WTC11 (cell line): ENCODE results near the gene MTM1. TPM values are rescaled to one million over a fixed set of nuclear protein-coding genes. Genes with fewer than 3 reads are reported as not detected.

Source experiments
- ATAC-seq: fragments of 200-7000 bp; cut with Tn5 transposase; 2 replicates; pipeline ENCODE4 v1.10.0; 2021; ENCODE audit warnings: mild to moderate bottlenecking, moderate library complexity
- CTCF ChIA-PET: fragments of 300-600 bp; sonication (Branson Sonifier 250); formaldehyde crosslinking; loops from one replicate; lab custom pipeline; 2021; ENCODE audit warnings: antibody characterized with exemption; lab: Charles Lee
- POLR2A ChIA-PET: fragments of 350-600 bp; sonication (Branson Sonifier 250); formaldehyde crosslinking; loops from one replicate; lab custom pipeline; 2021; ENCODE audit warnings: antibody characterized with exemption; lab: Charles Lee
- DNase-seq: peaks from one replicate; pipeline ENCODE4 v3.0.0; 2021; ENCODE audit warnings: low spot score
- H3K27ac Mint-ChIP-seq: 2 replicates; pipeline ENCODE4 v1.8.0; 2021; ENCODE audit warnings: mixed read lengths
- H3K27me3 Mint-ChIP-seq: 2 replicates; pipeline ENCODE4 v1.8.0; 2021; ENCODE audit warnings: low read depth, mild to moderate bottlenecking, moderate library complexity, mixed read lengths
- H3K36me3 Mint-ChIP-seq: 2 replicates; pipeline ENCODE4 v1.8.0; 2021; ENCODE audit warnings: mixed read lengths
- H3K4me1 Mint-ChIP-seq: 2 replicates; pipeline ENCODE4 v1.8.0; 2022; ENCODE audit warnings: mixed read lengths
- H3K4me3 Mint-ChIP-seq: 2 replicates; pipeline ENCODE4 v1.8.0; 2021; ENCODE audit warnings: mild to moderate bottlenecking, moderate library complexity, mixed read lengths
- H3K9me3 Mint-ChIP-seq: 2 replicates; pipeline ENCODE4 v1.8.0; 2021; ENCODE audit warnings: mixed read lengths
- CREM ChIP-seq: sonication (generic); formaldehyde crosslinking; IDR thresholded peaks from 2 replicates; pipeline ENCODE4 v1.8.1; 2022; ENCODE audit warnings: mild to moderate bottlenecking, missing genetic modification reagents, moderate library complexity
- EMX1 ChIP-seq: fragments of 250-450 bp; sonication (Bioruptor Pico); IDR thresholded peaks from 2 replicates; pipeline ENCODE4 v1.8.0; 2021; ENCODE audit warnings: mild to moderate bottlenecking
- ESRRA ChIP-seq: sonication (generic); formaldehyde crosslinking; IDR thresholded peaks from 2 replicates; pipeline ENCODE4 v1.8.1; 2022; ENCODE audit warnings: mild to moderate bottlenecking, missing genetic modification reagents, borderline replicate concordance
- FOXJ3 ChIP-seq: sonication (generic); formaldehyde crosslinking; IDR thresholded peaks from 2 replicates; pipeline ENCODE4 v1.9.0; 2021; ENCODE audit warnings: missing genetic modification reagents, mild to moderate bottlenecking, borderline replicate concordance
- GABPB1 ChIP-seq: sonication (generic); formaldehyde crosslinking; IDR thresholded peaks from 2 replicates; pipeline ENCODE4 v1.8.1; 2023; ENCODE audit warnings: mild to moderate bottlenecking, missing genetic modification reagents
- NFATC4 ChIP-seq: fragments of 250-450 bp; sonication (Bioruptor Pico); IDR thresholded peaks from 2 replicates; pipeline ENCODE4 v1.9.0; 2021; ENCODE audit warnings: mild to moderate bottlenecking
- NFYB ChIP-seq: sonication (generic); formaldehyde crosslinking; conservative IDR thresholded peaks from 2 replicates; pipeline ENCODE4 v1.8.0; 2022; ENCODE audit warnings: low read depth, missing genetic modification reagents
- SOX15 ChIP-seq: fragments of 250-450 bp; sonication (Bioruptor Pico); IDR thresholded peaks from 2 replicates; pipeline ENCODE4 v1.9.0; 2021; ENCODE audit warnings: mild to moderate bottlenecking
- ZBTB21 ChIP-seq: sonication (generic); formaldehyde crosslinking; IDR thresholded peaks from 2 replicates; pipeline ENCODE4 v1.8.1; 2023; ENCODE audit warnings: mild to moderate bottlenecking, missing genetic modification reagents, borderline replicate concordance
- ZNF121 ChIP-seq: sonication (generic); formaldehyde crosslinking; IDR thresholded peaks from 2 replicates; pipeline ENCODE4 v1.8.0; 2023; ENCODE audit warnings: missing genetic modification reagents
- ZNF317 ChIP-seq: sonication (generic); formaldehyde crosslinking; IDR thresholded peaks from 2 replicates; pipeline ENCODE4 v1.8.1; 2023; ENCODE audit warnings: low read depth, mild to moderate bottlenecking, moderate library complexity, missing genetic modification reagents, borderline replicate concordance
- total RNA-seq: library from RNA; stranded (reverse); gene quantifications from 3 replicates; pipeline ENCODE4 v1.2.3, GENCODE V29; 2021
- TF ChIP-seq, protein P1 (sequence below): sonication (generic); formaldehyde crosslinking; IDR thresholded peaks from 2 replicates; pipeline ENCODE4 v1.8.1; 2022; ENCODE audit warnings: low read depth, missing genetic modification reagents, borderline replicate concordance
- TF ChIP-seq, protein P2 (sequence below): sonication (generic); formaldehyde crosslinking; conservative IDR thresholded peaks from 2 replicates; pipeline ENCODE4 v1.8.1; 2023; ENCODE audit warnings: mild to moderate bottlenecking, low read depth, missing genetic modification reagents, moderate library complexity
- TF ChIP-seq, protein P3 (sequence below): sonication (generic); formaldehyde crosslinking; IDR thresholded peaks from 2 replicates; pipeline ENCODE4 v1.8.0; 2023; ENCODE audit warnings: missing genetic modification reagents
- TF ChIP-seq, protein P4 (sequence below): sonication (generic); formaldehyde crosslinking; IDR thresholded peaks from 2 replicates; pipeline ENCODE4 v1.8.1; 2023; ENCODE audit warnings: mild to moderate bottlenecking, missing genetic modification reagents
- TF ChIP-seq, protein P5 (sequence below): sonication (generic); formaldehyde crosslinking; IDR thresholded peaks from 2 replicates; pipeline ENCODE4 v1.8.0; 2023; ENCODE audit warnings: missing genetic modification reagents, mild to moderate bottlenecking, borderline replicate concordance
- TF ChIP-seq, protein P6 (sequence below): sonication (generic); formaldehyde crosslinking; conservative IDR thresholded peaks from 2 replicates; pipeline ENCODE4 v1.8.1; 2022; ENCODE audit warnings: mild to moderate bottlenecking, missing genetic modification reagents
- TF ChIP-seq, protein P7 (sequence below): sonication (generic); formaldehyde crosslinking; IDR thresholded peaks from 2 replicates; pipeline ENCODE4 v1.8.0; 2022; ENCODE audit warnings: mild to moderate bottlenecking, missing genetic modification reagents
- TF ChIP-seq, protein P8 (sequence below): fragments of 250-450 bp; sonication (Bioruptor Pico); IDR thresholded peaks from 2 replicates; pipeline ENCODE4 v1.9.0; 2021; ENCODE audit warnings: moderate library complexity, mild to moderate bottlenecking, inconsistent platforms, borderline replicate concordance

MTM1 gene
- total RNA-seq, 1 experiment from 2014 or later = 10.4 TPM

DNA sequence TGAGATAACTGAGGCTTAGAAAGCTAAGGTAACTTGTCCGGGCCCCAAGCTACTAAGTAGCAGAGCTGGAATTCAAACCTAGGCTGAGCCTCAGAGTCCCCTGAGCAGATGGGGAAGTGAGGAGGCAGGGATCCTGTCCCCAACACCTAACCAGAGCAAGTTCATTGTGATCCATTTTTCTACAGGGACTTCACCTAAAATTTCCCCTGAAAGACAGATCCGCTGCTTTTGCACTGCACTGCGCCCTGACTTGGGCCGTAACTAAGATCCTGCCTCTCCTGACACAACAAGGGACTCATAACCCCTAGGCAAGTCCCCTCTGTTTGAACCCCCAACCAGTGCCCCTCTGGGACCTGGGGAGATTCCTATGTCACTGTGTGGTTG lies 25.6 kb upstream of the MTM1 start (continued):
- TF ChIP-seq, protein P1, sequence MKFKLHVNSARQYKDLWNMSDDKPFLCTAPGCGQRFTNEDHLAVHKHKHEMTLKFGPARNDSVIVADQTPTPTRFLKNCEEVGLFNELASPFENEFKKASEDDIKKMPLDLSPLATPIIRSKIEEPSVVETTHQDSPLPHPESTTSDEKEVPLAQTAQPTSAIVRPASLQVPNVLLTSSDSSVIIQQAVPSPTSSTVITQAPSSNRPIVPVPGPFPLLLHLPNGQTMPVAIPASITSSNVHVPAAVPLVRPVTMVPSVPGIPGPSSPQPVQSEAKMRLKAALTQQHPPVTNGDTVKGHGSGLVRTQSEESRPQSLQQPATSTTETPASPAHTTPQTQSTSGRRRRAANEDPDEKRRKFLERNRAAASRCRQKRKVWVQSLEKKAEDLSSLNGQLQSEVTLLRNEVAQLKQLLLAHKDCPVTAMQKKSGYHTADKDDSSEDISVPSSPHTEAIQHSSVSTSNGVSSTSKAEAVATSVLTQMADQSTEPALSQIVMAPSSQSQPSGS (CRISPR knock-in tag) = no peak
- TF ChIP-seq, protein P2, sequence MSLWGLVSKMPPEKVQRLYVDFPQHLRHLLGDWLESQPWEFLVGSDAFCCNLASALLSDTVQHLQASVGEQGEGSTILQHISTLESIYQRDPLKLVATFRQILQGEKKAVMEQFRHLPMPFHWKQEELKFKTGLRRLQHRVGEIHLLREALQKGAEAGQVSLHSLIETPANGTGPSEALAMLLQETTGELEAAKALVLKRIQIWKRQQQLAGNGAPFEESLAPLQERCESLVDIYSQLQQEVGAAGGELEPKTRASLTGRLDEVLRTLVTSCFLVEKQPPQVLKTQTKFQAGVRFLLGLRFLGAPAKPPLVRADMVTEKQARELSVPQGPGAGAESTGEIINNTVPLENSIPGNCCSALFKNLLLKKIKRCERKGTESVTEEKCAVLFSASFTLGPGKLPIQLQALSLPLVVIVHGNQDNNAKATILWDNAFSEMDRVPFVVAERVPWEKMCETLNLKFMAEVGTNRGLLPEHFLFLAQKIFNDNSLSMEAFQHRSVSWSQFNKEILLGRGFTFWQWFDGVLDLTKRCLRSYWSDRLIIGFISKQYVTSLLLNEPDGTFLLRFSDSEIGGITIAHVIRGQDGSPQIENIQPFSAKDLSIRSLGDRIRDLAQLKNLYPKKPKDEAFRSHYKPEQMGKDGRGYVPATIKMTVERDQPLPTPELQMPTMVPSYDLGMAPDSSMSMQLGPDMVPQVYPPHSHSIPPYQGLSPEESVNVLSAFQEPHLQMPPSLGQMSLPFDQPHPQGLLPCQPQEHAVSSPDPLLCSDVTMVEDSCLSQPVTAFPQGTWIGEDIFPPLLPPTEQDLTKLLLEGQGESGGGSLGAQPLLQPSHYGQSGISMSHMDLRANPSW = no peak
- TF ChIP-seq ZBTB21 (CRISPR knock-in tag) = no peak
- TF ChIP-seq, protein P3, sequence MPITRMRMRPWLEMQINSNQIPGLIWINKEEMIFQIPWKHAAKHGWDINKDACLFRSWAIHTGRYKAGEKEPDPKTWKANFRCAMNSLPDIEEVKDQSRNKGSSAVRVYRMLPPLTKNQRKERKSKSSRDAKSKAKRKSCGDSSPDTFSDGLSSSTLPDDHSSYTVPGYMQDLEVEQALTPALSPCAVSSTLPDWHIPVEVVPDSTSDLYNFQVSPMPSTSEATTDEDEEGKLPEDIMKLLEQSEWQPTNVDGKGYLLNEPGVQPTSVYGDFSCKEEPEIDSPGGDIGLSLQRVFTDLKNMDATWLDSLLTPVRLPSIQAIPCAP (CRISPR knock-in tag) = no peak
- TF ChIP-seq, protein P4, sequence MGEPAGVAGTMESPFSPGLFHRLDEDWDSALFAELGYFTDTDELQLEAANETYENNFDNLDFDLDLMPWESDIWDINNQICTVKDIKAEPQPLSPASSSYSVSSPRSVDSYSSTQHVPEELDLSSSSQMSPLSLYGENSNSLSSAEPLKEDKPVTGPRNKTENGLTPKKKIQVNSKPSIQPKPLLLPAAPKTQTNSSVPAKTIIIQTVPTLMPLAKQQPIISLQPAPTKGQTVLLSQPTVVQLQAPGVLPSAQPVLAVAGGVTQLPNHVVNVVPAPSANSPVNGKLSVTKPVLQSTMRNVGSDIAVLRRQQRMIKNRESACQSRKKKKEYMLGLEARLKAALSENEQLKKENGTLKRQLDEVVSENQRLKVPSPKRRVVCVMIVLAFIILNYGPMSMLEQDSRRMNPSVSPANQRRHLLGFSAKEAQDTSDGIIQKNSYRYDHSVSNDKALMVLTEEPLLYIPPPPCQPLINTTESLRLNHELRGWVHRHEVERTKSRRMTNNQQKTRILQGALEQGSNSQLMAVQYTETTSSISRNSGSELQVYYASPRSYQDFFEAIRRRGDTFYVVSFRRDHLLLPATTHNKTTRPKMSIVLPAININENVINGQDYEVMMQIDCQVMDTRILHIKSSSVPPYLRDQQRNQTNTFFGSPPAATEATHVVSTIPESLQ (CRISPR knock-in tag) = no peak

DNA sequence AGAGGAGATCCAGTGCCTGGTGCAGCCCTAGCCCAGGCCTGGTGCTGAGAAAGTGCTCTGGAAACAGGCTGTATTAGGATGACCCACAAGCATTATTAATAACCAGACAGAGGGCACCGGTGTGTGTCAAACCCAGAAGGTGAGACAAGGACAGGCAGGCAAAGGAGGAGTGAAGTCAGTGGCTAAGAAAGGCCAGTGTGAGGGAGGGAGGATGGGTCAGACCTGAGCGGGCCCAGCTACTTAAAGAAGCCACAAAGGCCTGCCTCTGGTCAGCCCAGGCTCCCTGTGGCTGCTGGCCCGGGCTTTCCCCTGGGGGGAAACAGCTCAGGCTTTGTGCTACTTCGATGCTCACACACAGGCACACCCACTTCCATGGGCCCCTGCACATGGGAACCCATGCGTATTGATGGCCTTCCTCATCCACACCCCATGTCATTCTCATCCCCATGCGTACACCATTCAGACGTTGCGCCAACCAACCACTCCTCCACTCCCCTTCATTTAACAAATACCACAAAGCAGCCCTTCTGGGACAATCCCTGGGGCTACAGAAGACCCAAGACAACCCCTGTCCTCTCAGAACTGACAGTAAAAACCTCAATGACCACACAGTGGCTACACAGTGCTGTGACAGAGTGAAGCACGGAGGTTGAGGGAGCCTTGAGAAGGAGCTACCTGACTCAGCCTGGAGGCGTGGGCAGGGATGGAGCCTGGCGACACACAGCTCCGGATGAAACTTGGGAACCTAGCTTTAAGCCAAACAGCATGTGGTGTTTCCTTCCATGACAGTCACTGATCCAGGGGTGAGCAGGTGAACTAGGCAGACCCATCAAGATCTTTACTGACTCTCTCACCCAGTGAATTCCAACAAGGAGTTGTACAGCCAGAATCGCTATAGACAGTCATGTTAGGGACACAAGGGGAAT lies 24.9 kb upstream of the MTM1 start:
- H3K9me3 Mint-ChIP-seq = no peaks in the 10 kb centered on the region
- H3K27ac Mint-ChIP-seq = no peak overlapping the region
- ATAC-seq (no peak), DNase-seq (no peak)
- no peaks in the 10 kb centered on the region for H3K36me3 Mint-ChIP-seq
- H3K27me3 Mint-ChIP-seq = peaks cover 24% of the 10 kb centered on the region
- CTCF ChIA-PET = interaction anchor here (1.0 to 2.3 kb wide), 13 partner anchors 15 to 140 kb away, joined by 3 to 9 read pairs (median 6); partner anchors contain the start of gene MTM1
- POLR2A ChIA-PET = interaction anchor here (0.6 kb wide), 1 partner anchor 177 kb away, joined by 3 read pairs; no protein-coding TSS in a partner anchor
- H3K4me1 Mint-ChIP-seq = peaks cover 14% of the 10 kb centered on the region
- H3K4me3 Mint-ChIP-seq = no peak overlapping the region
- TF ChIP-seq NFATC4 (CRISPR knock-in tag) (no peak), ZNF317 (no peak), NFYB (CRISPR knock-in tag) (no peak), ZNF121 (CRISPR knock-in tag) (no peak), ESRRA (CRISPR knock-in tag) (no peak), SOX15 (CRISPR knock-in tag) (no peak), EMX1 (CRISPR knock-in tag) (no peak), GABPB1 (CRISPR knock-in tag) (no peak), CREM (CRISPR knock-in tag) (no peak), FOXJ3 (CRISPR knock-in tag) (no peak)
- TF ChIP-seq, protein P5, sequence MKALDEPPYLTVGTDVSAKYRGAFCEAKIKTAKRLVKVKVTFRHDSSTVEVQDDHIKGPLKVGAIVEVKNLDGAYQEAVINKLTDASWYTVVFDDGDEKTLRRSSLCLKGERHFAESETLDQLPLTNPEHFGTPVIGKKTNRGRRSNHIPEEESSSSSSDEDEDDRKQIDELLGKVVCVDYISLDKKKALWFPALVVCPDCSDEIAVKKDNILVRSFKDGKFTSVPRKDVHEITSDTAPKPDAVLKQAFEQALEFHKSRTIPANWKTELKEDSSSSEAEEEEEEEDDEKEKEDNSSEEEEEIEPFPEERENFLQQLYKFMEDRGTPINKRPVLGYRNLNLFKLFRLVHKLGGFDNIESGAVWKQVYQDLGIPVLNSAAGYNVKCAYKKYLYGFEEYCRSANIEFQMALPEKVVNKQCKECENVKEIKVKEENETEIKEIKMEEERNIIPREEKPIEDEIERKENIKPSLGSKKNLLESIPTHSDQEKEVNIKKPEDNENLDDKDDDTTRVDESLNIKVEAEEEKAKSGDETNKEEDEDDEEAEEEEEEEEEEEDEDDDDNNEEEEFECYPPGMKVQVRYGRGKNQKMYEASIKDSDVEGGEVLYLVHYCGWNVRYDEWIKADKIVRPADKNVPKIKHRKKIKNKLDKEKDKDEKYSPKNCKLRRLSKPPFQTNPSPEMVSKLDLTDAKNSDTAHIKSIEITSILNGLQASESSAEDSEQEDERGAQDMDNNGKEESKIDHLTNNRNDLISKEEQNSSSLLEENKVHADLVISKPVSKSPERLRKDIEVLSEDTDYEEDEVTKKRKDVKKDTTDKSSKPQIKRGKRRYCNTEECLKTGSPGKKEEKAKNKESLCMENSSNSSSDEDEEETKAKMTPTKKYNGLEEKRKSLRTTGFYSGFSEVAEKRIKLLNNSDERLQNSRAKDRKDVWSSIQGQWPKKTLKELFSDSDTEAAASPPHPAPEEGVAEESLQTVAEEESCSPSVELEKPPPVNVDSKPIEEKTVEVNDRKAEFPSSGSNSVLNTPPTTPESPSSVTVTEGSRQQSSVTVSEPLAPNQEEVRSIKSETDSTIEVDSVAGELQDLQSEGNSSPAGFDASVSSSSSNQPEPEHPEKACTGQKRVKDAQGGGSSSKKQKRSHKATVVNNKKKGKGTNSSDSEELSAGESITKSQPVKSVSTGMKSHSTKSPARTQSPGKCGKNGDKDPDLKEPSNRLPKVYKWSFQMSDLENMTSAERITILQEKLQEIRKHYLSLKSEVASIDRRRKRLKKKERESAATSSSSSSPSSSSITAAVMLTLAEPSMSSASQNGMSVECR (CRISPR knock-in tag) = no peak
- TF ChIP-seq, protein P4 (CRISPR knock-in tag) = no peak
- TF ChIP-seq, protein P6, sequence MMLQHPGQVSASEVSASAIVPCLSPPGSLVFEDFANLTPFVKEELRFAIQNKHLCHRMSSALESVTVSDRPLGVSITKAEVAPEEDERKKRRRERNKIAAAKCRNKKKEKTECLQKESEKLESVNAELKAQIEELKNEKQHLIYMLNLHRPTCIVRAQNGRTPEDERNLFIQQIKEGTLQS (CRISPR knock-in tag) = no peak
- TF ChIP-seq, protein P7, sequence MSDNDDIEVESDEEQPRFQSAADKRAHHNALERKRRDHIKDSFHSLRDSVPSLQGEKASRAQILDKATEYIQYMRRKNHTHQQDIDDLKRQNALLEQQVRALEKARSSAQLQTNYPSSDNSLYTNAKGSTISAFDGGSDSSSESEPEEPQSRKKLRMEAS (CRISPR knock-in tag) = no peak
- TF ChIP-seq, protein P8, sequence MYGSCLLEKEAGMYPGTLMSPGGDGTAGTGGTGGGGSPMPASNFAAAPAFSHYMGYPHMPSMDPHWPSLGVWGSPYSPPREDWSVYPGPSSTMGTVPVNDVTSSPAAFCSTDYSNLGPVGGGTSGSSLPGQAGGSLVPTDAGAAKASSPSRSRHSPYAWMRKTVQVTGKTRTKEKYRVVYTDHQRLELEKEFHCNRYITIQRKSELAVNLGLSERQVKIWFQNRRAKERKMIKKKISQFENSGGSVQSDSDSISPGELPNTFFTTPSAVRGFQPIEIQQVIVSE (CRISPR knock-in tag) = no peak
